Neural crest cell (in vitro differentiated cells): ENCODE results near the gene ACSL5. TPM values are rescaled to one million over a fixed set of nuclear protein-coding genes. Genes with fewer than 3 reads are reported as not detected.
"Not testable (repeated sequence)": the region's sequence is repeated elsewhere in the genome, so short reads cannot be mapped to it uniquely, and the experiment has no call there.

Experiments
- DNase-seq: peaks from one replicate; pipeline ENCODE4 v3.0.0; 2021; ENCODE audit warnings: low read depth, mixed read lengths, low spot score
- H3K27ac Mint-ChIP-seq: one replicate; pipeline ENCODE4 v1.8.0; 2021; ENCODE audit warnings: mild to moderate bottlenecking, mixed read lengths; ENCODE audit not compliant: unreplicated experiment
- H3K27me3 Mint-ChIP-seq: 2 replicates; pipeline ENCODE4 v1.8.0; 2021; ENCODE audit warnings: low read depth, mild to moderate bottlenecking, mixed read lengths
- H3K36me3 Mint-ChIP-seq: 2 replicates; pipeline ENCODE4 v1.8.0; 2021; ENCODE audit warnings: low read depth, mild to moderate bottlenecking, mixed read lengths
- H3K4me1 Mint-ChIP-seq: 2 replicates; pipeline ENCODE4 v1.8.0; 2021; ENCODE audit warnings: mixed read lengths
- H3K4me3 Mint-ChIP-seq: one replicate; pipeline ENCODE4 v1.8.0; 2021; ENCODE audit warnings: mild to moderate bottlenecking, mixed read lengths
- H3K9me3 Mint-ChIP-seq: 2 replicates; pipeline ENCODE4 v1.8.0; 2021; ENCODE audit warnings: mixed read lengths
- total RNA-seq: library from RNA; stranded (reverse); gene quantifications from 2 replicates; pipeline ENCODE4 v1.2.1, GENCODE V29; 2021
- TF ChIP-seq, protein P1 (sequence below): fragments of 200-600 bp; sonication (generic); conservative IDR thresholded peaks from 2 replicates; pipeline ENCODE4 v1.5.0; 2021; ENCODE audit warnings: antibody characterized with exemption, mild to moderate bottlenecking

The ACSL5 gene
- total RNA-seq, 1 donor from 2014 or later: not detected

DNA sequence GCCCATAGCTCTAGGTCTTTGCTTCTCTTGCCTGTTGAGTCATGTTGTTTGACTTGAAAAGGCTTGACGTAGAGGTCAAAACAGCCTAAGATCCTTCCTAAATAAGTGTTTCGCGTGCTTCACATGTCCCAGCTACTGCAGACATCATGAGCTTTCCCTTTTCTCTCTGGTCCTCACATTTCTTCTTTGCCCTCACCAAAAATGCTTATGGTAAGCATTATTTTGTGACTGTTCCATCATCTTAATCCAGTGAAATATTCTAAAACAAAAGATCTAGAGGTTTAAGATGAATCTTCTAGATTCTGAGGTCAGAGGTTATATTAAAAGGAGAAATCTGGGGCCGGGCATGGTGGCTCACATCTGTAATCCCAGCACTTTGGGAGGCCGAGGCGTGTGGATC lies 8.5 kb upstream of the ACSL5 start:
- no peak overlapping the region for H3K4me3 Mint-ChIP-seq
- no peak overlapping the region for H3K27ac Mint-ChIP-seq
- H3K4me1 Mint-ChIP-seq: peaks cover 16% of the 10 kb centered on the region
- H3K9me3 Mint-ChIP-seq: no peaks in the 10 kb centered on the region
- TF ChIP-seq, protein P1, sequence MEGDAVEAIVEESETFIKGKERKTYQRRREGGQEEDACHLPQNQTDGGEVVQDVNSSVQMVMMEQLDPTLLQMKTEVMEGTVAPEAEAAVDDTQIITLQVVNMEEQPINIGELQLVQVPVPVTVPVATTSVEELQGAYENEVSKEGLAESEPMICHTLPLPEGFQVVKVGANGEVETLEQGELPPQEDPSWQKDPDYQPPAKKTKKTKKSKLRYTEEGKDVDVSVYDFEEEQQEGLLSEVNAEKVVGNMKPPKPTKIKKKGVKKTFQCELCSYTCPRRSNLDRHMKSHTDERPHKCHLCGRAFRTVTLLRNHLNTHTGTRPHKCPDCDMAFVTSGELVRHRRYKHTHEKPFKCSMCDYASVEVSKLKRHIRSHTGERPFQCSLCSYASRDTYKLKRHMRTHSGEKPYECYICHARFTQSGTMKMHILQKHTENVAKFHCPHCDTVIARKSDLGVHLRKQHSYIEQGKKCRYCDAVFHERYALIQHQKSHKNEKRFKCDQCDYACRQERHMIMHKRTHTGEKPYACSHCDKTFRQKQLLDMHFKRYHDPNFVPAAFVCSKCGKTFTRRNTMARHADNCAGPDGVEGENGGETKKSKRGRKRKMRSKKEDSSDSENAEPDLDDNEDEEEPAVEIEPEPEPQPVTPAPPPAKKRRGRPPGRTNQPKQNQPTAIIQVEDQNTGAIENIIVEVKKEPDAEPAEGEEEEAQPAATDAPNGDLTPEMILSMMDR: no peak
- DNase-seq: no peak
- no peaks in the 10 kb centered on the region for H3K27me3 Mint-ChIP-seq
- no peaks in the 10 kb centered on the region for H3K36me3 Mint-ChIP-seq

DNA sequence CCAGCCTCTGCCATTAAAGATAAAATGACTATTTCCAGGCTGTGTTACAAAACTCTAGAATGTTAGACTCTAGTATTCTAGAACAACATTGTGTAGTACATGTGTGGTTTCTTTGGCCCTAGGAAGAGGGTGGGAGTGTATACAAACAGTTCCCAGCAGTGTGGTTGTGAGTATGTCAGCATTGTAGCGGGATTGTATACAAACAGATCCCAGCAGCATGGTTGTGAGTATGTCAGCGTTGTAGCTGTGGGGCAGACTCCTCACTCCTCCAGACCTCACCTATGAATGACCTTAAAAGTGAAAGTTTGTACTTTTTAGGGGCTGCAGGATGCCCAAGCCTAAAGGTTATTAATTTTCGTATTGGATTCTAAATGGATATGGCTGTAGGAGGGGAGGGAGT lies 6.9 kb upstream of the ACSL5 start:
- TF ChIP-seq, protein P1: no peak
- no peak for DNase-seq
- Mint-ChIP-seq H3K4me3 (no peak overlapping the region), H3K4me1 (peaks cover 13% of the 10 kb centered on the region), H3K36me3 (no peaks in the 10 kb centered on the region), H3K9me3 (no peaks in the 10 kb centered on the region), H3K27ac (no peak overlapping the region), H3K27me3 (no peaks in the 10 kb centered on the region)

DNA sequence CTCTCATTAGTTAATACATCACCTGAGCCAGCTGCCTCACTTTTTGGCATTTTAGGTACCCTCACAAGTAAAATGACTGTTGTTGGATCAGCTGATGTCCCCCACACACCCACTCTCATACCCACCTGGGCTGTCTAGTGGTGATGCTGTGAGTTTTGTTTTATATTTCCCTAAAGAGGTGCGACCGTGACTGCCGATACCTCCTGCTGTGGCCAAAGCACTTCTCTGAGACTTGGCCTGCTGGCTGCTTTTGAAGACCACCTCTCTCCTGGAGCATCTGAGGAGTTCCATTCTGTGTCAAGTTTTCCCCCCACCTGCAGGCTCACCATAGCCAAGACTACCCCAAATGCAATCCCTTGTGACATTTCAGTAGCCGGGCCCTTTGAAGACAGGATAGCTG lies 6.4 kb upstream of the ACSL5 start:
- TF ChIP-seq, protein P1: no peak
- Mint-ChIP-seq H3K27me3 (no peaks in the 10 kb centered on the region), H3K27ac (no peak overlapping the region), H3K4me3 (no peak overlapping the region), H3K36me3 (no peaks in the 10 kb centered on the region), H3K4me1 (peaks cover 8% of the 10 kb centered on the region), H3K9me3 (no peaks in the 10 kb centered on the region)
- DNase-seq: no peak

DNA sequence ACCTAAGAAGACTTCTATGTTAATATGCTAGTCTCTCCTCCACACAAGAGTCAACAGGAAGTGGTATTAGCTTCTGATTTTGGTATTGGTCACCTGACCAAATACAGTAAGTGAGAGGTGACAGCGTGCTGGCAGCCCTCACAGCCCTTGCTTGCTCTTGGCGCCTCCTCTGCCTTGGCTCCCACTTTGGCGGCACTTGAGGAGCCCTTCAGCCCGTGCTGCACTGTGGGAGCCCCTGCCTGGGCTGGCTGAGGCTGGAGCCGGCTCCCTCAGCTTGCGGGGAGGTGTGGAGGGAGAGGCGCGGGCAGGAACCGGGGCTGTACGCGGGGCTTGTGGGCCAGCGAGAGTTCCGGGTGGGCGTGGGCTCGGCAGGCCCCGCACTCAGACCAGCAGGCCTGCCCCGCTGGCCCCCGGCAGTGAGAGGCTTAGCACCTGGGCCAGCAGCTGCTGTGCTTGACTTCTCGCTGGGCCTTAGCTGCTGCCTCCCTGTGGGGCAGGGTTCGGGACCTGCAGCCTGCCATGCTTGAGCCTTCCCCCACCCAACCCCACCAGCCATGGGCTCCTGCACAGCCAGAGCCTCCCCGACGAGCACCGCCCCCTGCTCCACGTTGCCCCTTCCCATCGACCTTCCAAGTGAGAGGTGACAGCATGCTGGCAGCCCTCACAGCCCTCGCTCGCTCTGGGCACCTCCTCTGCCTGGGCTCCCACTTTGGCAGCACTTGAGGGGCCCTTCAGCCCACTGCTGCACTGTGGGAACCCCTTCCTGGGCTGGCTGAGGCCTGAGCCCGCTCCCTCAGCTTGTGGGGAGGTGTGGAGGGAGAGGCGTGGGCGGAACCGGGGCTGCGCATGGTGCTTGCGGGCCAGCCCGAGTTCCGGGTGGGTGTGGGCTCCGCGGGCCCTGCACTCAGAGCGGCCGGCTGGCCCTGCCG lies 4.2 kb upstream of the ACSL5 start:
- Mint-ChIP-seq H3K27ac (no peak overlapping the region), H3K36me3 (no peaks in the 10 kb centered on the region), H3K27me3 (no peaks in the 10 kb centered on the region), H3K4me3 (no peak overlapping the region), H3K9me3 (no peaks in the 10 kb centered on the region), H3K4me1 (peaks cover 5% of the 10 kb centered on the region)
- TF ChIP-seq, protein P1: no peak
- no peak for DNase-seq

DNA sequence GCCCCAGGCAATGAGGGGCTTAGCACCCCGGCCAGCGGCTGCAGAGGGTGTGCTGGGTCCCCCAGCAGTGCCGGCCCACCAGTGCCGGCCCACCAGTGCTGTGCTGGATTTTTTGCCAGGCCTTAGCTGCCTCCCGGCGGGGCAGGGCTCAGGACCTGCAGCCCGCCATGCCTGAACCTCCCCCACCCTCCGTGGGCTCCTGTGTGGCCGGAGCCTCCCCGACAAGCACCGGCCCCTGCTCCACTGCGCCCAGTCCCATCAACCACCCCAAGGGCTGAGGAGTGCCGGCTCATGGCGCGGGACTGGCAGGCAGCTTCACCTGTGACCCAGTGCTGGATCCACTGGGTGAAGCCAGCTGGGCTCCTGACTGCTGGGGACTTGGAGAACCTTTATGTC lies 3.5 kb upstream of the ACSL5 start:
- peaks cover 5% of the 10 kb centered on the region for H3K4me1 Mint-ChIP-seq
- no peak for DNase-seq
- H3K27me3 Mint-ChIP-seq: no peaks in the 10 kb centered on the region
- no peak overlapping the region for H3K4me3 Mint-ChIP-seq
- H3K9me3 Mint-ChIP-seq: no peaks in the 10 kb centered on the region
- TF ChIP-seq, protein P1: no peak
- H3K27ac Mint-ChIP-seq: no peak overlapping the region
- no peaks in the 10 kb centered on the region for H3K36me3 Mint-ChIP-seq

DNA sequence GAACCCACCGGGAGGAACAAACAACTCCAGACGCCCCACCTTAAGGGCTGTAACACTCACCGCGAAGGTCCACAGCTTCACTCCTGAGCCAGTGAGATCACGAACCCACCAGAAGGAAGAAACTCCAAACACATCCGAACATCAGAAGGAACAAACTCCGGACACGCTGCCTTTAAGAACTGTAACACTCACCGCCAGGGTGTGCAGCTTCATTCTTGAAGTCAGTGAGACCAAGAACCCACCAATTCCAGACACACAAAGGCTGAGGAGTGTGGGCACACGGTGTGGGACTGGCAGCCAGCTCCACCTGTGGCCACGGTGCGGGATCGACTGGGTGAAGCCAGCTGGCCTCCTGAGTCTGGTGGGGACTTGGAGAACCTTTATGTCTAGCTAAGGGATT lies 2.6 kb upstream of the ACSL5 start:
- not testable (repeated sequence) for H3K9me3 Mint-ChIP-seq, H3K27ac Mint-ChIP-seq, H3K27me3 Mint-ChIP-seq, H3K4me3 Mint-ChIP-seq, H3K36me3 Mint-ChIP-seq, DNase-seq
- peaks cover 11% of the 10 kb centered on the region for H3K4me1 Mint-ChIP-seq

DNA sequence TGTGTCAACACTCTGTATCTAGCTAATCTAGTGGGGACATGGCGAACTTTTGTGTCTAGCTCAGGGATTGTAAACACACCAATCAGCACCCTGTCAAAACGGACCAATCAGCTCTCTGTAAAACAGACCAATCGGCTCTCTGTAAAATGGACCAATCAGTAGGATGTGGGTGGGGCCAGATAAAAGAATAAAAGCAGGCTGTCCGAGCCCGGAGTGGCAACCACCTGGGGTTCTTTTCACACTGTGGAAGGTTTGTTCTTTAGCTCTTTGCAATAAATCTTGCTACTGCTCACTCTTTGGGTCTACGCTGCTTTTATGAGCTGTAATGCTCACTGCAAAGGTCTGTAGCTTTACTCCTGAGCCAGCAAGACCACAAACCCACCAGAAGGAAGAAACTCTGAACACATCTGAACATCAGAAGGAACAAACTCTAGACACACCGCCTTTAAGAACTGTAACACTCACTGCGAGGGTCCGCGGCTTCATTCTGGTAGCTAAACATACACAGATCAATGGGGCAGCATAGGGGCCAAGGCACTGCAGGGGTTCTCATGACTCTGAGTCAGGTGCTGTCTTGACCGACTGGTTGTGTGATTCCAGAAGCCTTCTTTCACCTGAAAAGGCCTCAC lies 1.6 kb upstream of the ACSL5 start:
- not testable (repeated sequence) for H3K9me3 Mint-ChIP-seq, H3K36me3 Mint-ChIP-seq, H3K27me3 Mint-ChIP-seq, H3K27ac Mint-ChIP-seq, H3K4me3 Mint-ChIP-seq, DNase-seq
- H3K4me1 Mint-ChIP-seq: peaks cover 11% of the 10 kb centered on the region
